ENCODE measurements around the gene FANCC. TPM values are rescaled to one million over a fixed set of nuclear protein-coding genes. Genes with fewer than 3 reads are reported as not detected.

The FANCC gene
- total and polyA plus RNA-seq, 2 of the 13 experiments (the other 11 are each of a cell fraction or from before 2014, with no cell fraction given) = 7.4 to 8.6 TPM

DNA sequence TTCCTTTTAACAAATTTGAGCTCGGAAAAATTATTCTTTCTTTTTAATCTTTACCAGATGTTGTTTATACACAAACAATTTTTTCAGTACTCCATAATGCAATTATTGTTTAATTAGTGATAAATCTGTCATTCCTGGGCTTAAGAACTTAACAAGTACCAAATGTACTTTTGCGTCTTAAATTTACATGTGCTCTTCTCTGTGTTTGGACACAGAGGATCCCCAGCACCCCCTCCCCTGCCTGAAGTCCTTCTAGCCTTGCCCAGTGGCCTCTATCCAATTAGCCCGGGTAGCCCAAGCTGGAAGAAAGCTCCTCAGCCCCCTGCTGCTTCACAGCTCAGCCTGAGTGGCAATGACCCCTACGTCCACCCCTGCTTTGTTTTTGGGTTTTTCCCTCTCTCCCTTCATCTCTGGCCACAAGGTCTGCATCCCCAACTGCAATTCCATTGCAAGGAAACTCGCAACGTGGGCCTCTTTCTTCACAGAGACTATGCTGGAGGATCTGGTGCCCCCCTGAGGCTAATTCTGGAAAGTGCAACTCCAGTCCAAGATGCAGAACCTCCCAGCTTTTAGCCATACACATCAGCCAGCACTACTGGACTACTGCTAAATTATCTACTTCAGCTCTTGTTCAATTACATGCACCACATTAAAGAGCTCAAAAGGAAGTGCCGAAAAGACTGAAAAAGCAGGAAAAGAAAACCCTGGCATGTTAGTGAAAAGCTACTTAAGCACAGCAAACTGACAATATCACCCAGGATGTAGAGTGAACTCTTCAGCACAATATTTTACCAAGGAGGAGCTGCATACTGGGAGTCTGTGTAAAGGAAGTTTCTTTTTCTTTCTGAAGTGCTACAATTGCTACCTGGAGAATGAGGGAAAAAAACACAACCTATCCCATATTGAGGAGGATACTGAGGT, 186.2 kb downstream of the FANCC start (continued):
- TF ChIP-seq ARID5B (CRISPR knock-in tag; IDR thresholded peaks at IDR 0.05) (no peak), MIER3 (CRISPR knock-in tag; IDR thresholded peaks at IDR 0.05; ENCODE audit: borderline replicate concordance) (no peak), ZNF251 (CRISPR knock-in tag; IDR thresholded peaks at IDR 0.05) (no peak), ZNF841 (CRISPR knock-in tag; IDR thresholded peaks at IDR 0.05; ENCODE audit: borderline replicate concordance) (no peak), ZNF713 (CRISPR knock-in tag; IDR thresholded peaks at IDR 0.05) (no peak), JUN (CRISPR knock-in tag; IDR thresholded peaks at IDR 0.05) (no peak), ZNF883 (CRISPR knock-in tag; IDR thresholded peaks at IDR 0.05; ENCODE audit: not compliant biosample characterization) (no peak), ZNF546 (CRISPR knock-in tag; conservative IDR thresholded peaks at IDR 0.05) (no peak), MAF1 (CRISPR knock-in tag; IDR thresholded peaks at IDR 0.05; ENCODE audit: borderline replicate concordance) (no peak), RAD21 (CRISPR knock-in tag; IDR thresholded peaks at IDR 0.05) (peak; percentile 54; the same call in 1 of the 2 replicates), ZNF550 (CRISPR knock-in tag; IDR thresholded peaks at IDR 0.05; ENCODE audit: borderline replicate concordance) (no peak)
- TF ChIP-seq, protein P1, sequence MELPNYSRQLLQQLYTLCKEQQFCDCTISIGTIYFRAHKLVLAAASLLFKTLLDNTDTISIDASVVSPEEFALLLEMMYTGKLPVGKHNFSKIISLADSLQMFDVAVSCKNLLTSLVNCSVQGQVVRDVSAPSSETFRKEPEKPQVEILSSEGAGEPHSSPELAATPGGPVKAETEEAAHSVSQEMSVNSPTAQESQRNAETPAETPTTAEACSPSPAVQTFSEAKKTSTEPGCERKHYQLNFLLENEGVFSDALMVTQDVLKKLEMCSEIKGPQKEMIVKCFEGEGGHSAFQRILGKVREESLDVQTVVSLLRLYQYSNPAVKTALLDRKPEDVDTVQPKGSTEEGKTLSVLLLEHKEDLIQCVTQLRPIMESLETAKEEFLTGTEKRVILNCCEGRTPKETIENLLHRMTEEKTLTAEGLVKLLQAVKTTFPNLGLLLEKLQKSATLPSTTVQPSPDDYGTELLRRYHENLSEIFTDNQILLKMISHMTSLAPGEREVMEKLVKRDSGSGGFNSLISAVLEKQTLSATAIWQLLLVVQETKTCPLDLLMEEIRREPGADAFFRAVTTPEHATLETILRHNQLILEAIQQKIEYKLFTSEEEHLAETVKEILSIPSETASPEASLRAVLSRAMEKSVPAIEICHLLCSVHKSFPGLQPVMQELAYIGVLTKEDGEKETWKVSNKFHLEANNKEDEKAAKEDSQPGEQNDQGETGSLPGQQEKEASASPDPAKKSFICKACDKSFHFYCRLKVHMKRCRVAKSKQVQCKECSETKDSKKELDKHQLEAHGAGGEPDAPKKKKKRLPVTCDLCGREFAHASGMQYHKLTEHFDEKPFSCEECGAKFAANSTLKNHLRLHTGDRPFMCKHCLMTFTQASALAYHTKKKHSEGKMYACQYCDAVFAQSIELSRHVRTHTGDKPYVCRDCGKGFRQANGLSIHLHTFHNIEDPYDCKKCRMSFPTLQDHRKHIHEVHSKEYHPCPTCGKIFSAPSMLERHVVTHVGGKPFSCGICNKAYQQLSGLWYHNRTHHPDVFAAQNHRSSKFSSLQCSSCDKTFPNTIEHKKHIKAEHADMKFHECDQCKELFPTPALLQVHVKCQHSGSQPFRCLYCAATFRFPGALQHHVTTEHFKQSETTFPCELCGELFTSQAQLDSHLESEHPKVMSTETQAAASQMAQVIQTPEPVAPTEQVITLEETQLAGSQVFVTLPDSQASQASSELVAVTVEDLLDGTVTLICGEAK (IDR thresholded peaks at IDR 0.05) = no peak
- TF ChIP-seq, protein P1 (CRISPR knock-in tag; IDR thresholded peaks at IDR 0.05) = no peak
